GM23248 (cell line): ENCODE results near the gene SLC6A7. TPM values are rescaled to one million over a fixed set of nuclear protein-coding genes. Genes with fewer than 3 reads are reported as not detected.

Source experiments
- DNase-seq: peaks from one replicate; pipeline ENCODE4 v3.0.0-alpha.2; 2015
- H2AFZ ChIP-seq: fragments of 200-600 bp; sonication (generic); 2 replicates; pipeline ENCODE4 v1.6.1; 2016; ENCODE audit warnings: antibody characterized with exemption
- H3F3A ChIP-seq: fragments of 200-600 bp; sonication (generic); 2 replicates; pipeline ENCODE4 v1.6.1; 2016; ENCODE audit warnings: mild to moderate bottlenecking, antibody characterized with exemption, mixed run types; ENCODE audit not compliant: insufficient read depth
- H3K27ac ChIP-seq: fragments of 200-600 bp; sonication (generic); 2 replicates; pipeline ENCODE4 v1.5.1; 2016; ENCODE audit warnings: mild to moderate bottlenecking
- H3K27me3 ChIP-seq: fragments of 200-600 bp; sonication (generic); replicated peaks from 2 replicates; pipeline ENCODE4 v1.6.1; 2016; ENCODE audit warnings: mild to moderate bottlenecking; ENCODE audit not compliant: insufficient read depth
- H3K36me3 ChIP-seq: fragments of 200-600 bp; sonication (generic); 2 replicates; pipeline ENCODE4 v1.6.1; 2016; ENCODE audit warnings: low read depth, mild to moderate bottlenecking
- H3K4me1 ChIP-seq: fragments of 200-600 bp; sonication (generic); 2 replicates; pipeline ENCODE4 v1.6.1; 2016; ENCODE audit warnings: mild to moderate bottlenecking; ENCODE audit not compliant: insufficient read depth
- H3K4me2 ChIP-seq: fragments of 200-600 bp; sonication (generic); one replicate; pipeline ENCODE4 v1.6.1; 2016; ENCODE audit warnings: mild to moderate bottlenecking; ENCODE audit not compliant: unreplicated experiment
- H3K4me3 ChIP-seq: fragments of 200-600 bp; sonication (generic); 2 replicates; pipeline ENCODE4 v1.5.1; 2016; ENCODE audit warnings: mild to moderate bottlenecking
- H3K79me2 ChIP-seq: fragments of 200-600 bp; sonication (generic); 2 replicates; pipeline ENCODE4 v1.6.1; 2016; ENCODE audit warnings: mild to moderate bottlenecking; ENCODE audit not compliant: insufficient read depth
- H3K9ac ChIP-seq: fragments of 200-600 bp; sonication (generic); 2 replicates; pipeline ENCODE4 v1.6.1; 2016; ENCODE audit warnings: mild to moderate bottlenecking
- H3K9me2 ChIP-seq: fragments of 200-600 bp; sonication (generic); 2 replicates; pipeline ENCODE4 v1.6.1; 2016; ENCODE audit warnings: mixed run types, mild to moderate bottlenecking, moderate library complexity; ENCODE audit not compliant: insufficient read depth
- H3K9me3 ChIP-seq: fragments of 200-600 bp; sonication (generic); one replicate; pipeline ENCODE4 v1.6.1; 2017; ENCODE audit warnings: low read depth
- H4K20me1 ChIP-seq: fragments of 200-600 bp; sonication (generic); 2 replicates; pipeline ENCODE4 v1.6.0; 2016; ENCODE audit not compliant: insufficient read depth
- EZH2 ChIP-seq: fragments of 200-600 bp; sonication (generic); IDR thresholded peaks from 2 replicates; pipeline ENCODE4 v1.6.1; 2018; ENCODE audit warnings: antibody characterized with exemption, mild to moderate bottlenecking; ENCODE audit not compliant: insufficient read depth, poor library complexity, severe bottlenecking
- EZH2phosphoT487 ChIP-seq: fragments of 200-600 bp; sonication (generic); IDR thresholded peaks from 2 replicates; pipeline ENCODE4 v1.6.1; 2018; ENCODE audit warnings: antibody characterized with exemption, moderate library complexity, mild to moderate bottlenecking, low read depth; ENCODE audit not compliant: insufficient read depth
- whole genome bisulfite sequencing, 2 experiments: methylation state at CpG; one replicate each; pipeline ENCODE4 v1.1.6; 2015 to 2017; ENCODE audit warnings: low lambda C conversion rate in 2 of 2, low coverage in 1 of 2; ENCODE audit errors: missing lambda C conversion rate in 2 of 2; 5-methylcytosine and 5-hydroxymethylcytosine counted together
- in situ Hi-C: fragments of 300-500 bp; cut with MboI; formaldehyde crosslinking; loops from 2 replicates; pipeline ENCODE4 v1.15.0; 2020
- polyA plus RNA-seq: library from polyadenylated mRNA; unstranded; fragments of >200 nt; fragmentation: Nextera tagmentation; extraction: Ambion mirVana; gene quantifications from 2 replicates; pipeline ENCODE4 v1.2.1, GENCODE V29; 2016
- total RNA-seq: library from RNA; depleted of rRNA; stranded (reverse); fragments of >200 nt; shearing (Covaris generic); gene quantifications from 2 replicates; pipeline ENCODE4 v1.2.3, GENCODE V29; 2014

The SLC6A7 gene
- total and polyA plus RNA-seq, 2 experiments from 2014 or later = not detected

DNA sequence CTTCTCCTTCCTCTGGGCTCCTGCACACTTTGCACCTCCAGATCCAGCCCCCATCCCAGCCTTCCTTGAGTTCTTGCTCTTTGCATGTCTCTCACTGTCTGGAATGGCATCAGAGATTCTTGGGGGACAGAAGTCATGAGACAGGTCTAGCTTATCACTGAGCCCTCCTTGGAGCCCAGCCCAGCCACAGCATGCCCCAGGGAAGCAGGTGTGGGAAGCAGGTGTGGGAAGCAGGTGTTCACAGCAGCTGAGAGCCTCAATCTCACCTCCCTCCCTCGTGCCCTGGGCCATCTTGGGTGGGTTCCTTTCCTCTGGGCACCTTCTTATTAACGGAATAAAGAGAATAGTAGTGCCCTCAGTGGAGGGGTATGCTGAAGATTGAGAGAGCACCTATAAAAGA is 27.2 kb downstream of the SLC6A7 start:
- no peak overlapping the region for H3K4me3 ChIP-seq
- H3K9ac ChIP-seq = no peak overlapping the region
- H3K9me3 ChIP-seq = no peaks in the 10 kb centered on the region
- peaks cover 12% of the 10 kb centered on the region for H3K4me1 ChIP-seq
- H3K27ac ChIP-seq = no peak overlapping the region
- no peaks in the 10 kb centered on the region for H3K36me3 ChIP-seq
- H4K20me1 ChIP-seq = no peaks in the 10 kb centered on the region
- no peaks in the 10 kb centered on the region for H3K27me3 ChIP-seq
- TF ChIP-seq EZH2 = no peak
- TF ChIP-seq EZH2phosphoT487 = no peak
- no peak overlapping the region for H3K4me2 ChIP-seq
- H3K79me2 ChIP-seq = no peaks in the 10 kb centered on the region
- no peak for DNase-seq
- peaks cover 10% of the 10 kb centered on the region for H3F3A ChIP-seq
- no peak overlapping the region for H2AFZ ChIP-seq
- H3K9me2 ChIP-seq = no peaks in the 10 kb centered on the region
- in situ Hi-C loops = loop anchor here (25.0 kb wide), 1 partner anchor 380 kb away; no protein-coding TSS in a partner anchor
- WGBS, 2 experiments = 74 to 78% methylated on average over 2 of the region's 2 CpGs

DNA sequence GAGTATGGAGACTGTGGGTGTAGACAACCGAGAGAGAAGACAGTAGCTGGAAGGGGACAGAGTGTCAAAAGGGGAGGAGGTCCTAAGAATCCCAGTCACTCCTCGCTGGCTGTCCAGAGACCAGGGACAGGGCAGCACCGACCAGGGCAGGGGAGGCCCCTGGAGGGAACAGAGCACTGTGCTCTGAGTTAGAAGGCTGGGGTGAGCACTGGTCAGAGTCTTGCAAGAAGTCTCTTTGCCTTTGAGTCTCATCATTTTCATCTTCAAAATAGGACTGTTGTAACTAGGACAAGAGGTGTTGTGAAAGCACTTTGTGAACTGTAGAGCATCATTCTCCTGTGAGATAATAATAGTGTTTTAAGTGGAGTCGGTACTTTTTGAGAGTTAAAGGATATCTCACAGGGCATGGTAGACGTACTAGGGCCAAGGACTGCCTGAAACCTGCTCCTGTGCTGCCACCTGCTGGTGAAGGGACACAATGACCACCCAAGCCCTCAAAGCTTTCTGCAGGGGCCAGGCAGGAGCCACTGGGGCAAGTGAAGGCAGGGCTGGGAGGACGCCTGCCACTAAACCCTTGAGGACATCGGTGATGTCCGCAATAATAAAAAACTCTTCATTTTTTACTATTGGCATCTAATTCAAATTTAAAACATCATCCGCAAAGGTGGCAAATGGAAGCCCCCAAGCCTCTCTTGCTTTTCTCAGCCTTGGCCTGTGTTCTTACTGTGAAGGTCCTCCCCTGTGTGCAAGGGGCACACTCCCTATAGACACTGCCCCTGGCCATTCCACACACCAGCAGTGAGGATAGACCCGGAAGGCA is 28.2 kb downstream of the SLC6A7 start:
- no peak overlapping the region for H2AFZ ChIP-seq
- in situ Hi-C loops = loop anchor here (25.0 kb wide), 1 partner anchor 381 kb away; no protein-coding TSS in a partner anchor
- H4K20me1 ChIP-seq = no peaks in the 10 kb centered on the region
- H3K9ac ChIP-seq = no peak overlapping the region
- no peaks in the 10 kb centered on the region for H3K9me2 ChIP-seq
- no peaks in the 10 kb centered on the region for H3K9me3 ChIP-seq
- peaks cover 12% of the 10 kb centered on the region for H3K4me1 ChIP-seq
- H3K27ac ChIP-seq = no peak overlapping the region
- peak; percentile 84 for DNase-seq
- H3K36me3 ChIP-seq = no peaks in the 10 kb centered on the region
- no peak overlapping the region for H3K4me2 ChIP-seq
- TF ChIP-seq EZH2phosphoT487 (no peak), EZH2 (no peak)
- no peaks in the 10 kb centered on the region for H3K79me2 ChIP-seq
- no peak overlapping the region for H3K4me3 ChIP-seq
- peaks cover 10% of the 10 kb centered on the region for H3F3A ChIP-seq
- H3K27me3 ChIP-seq = no peaks in the 10 kb centered on the region
- WGBS, 2 experiments = 23 to 24% methylated on average over 9 to 10 of the region's 10 CpGs

GRCh38 chr5:150218693-150219035 is 28.8 kb downstream of the SLC6A7 start:
- Histone ChIP-seq H4K20me1 (no peaks in the 10 kb centered on the region), H3K9me3 (no peaks in the 10 kb centered on the region), H3K79me2 (no peaks in the 10 kb centered on the region), H3K36me3 (no peaks in the 10 kb centered on the region), H3K27me3 (no peaks in the 10 kb centered on the region), H3K4me1 (peaks cover 11% of the 10 kb centered on the region), H3K9ac (no peak overlapping the region), H3K4me3 (no peak overlapping the region), H3K27ac (no peak overlapping the region), H3F3A (peaks cover 10% of the 10 kb centered on the region), H3K4me2 (no peak overlapping the region), H2AFZ (no peak overlapping the region), H3K9me2 (no peaks in the 10 kb centered on the region)
- in situ Hi-C loops = loop anchor here (25.0 kb wide), 1 partner anchor 381 kb away; no protein-coding TSS in a partner anchor
- 72 to 75% methylated on average over 5 of the region's 5 CpGs for WGBS, 2 experiments
- no peak for DNase-seq
- TF ChIP-seq EZH2 = no peak
- TF ChIP-seq EZH2phosphoT487 = no peak

GRCh38 chr5:150219142-150219541 is 29.3 kb downstream of the SLC6A7 start:
- DNase-seq = peak; percentile 35
- in situ Hi-C loops = loop anchor here (25.0 kb wide), 1 partner anchor 382 kb away; no protein-coding TSS in a partner anchor

More at GRCh38 chr5:150219142-150219541, 29.3 kb downstream of the SLC6A7 start:
- Histone ChIP-seq H3K79me2 (no peaks in the 10 kb centered on the region), H4K20me1 (no peaks in the 10 kb centered on the region), H3K4me2 (no peak overlapping the region), H2AFZ (no peak overlapping the region), H3K9me2 (no peaks in the 10 kb centered on the region), H3K9ac (no peak overlapping the region), H3F3A (peaks cover 6% of the 10 kb centered on the region; the same call in 1 of the 2 replicates), H3K4me1 (peaks cover 6% of the 10 kb centered on the region), H3K4me3 (no peak overlapping the region), H3K27ac (no peak overlapping the region), H3K27me3 (no peaks in the 10 kb centered on the region), H3K9me3 (no peaks in the 10 kb centered on the region), H3K36me3 (no peaks in the 10 kb centered on the region)
- TF ChIP-seq EZH2 (no peak), EZH2phosphoT487 (no peak)
